PFSK-1 (cell line): Measurements from ENCODE around the gene LAMTOR3.

Experiments used
- POLR2AphosphoS5 ChIP-seq: IDR thresholded peaks from 2 replicates; pipeline ENCODE4 v1.6.1; 2012; ENCODE audit warnings: low read depth, mild to moderate bottlenecking, control low read depth, low read length, moderate library complexity
- SIN3A ChIP-seq: IDR thresholded peaks from 2 replicates; pipeline ENCODE4 v1.6.1; 2012; ENCODE audit warnings: mild to moderate bottlenecking, low read length, moderate library complexity, borderline replicate concordance; ENCODE audit not compliant: insufficient read depth
- TAF1 ChIP-seq: IDR thresholded peaks from 2 replicates; pipeline ENCODE4 v1.6.1; 2012; ENCODE audit warnings: low read length, control low read depth, borderline replicate concordance; ENCODE audit not compliant: insufficient read depth

DNA sequence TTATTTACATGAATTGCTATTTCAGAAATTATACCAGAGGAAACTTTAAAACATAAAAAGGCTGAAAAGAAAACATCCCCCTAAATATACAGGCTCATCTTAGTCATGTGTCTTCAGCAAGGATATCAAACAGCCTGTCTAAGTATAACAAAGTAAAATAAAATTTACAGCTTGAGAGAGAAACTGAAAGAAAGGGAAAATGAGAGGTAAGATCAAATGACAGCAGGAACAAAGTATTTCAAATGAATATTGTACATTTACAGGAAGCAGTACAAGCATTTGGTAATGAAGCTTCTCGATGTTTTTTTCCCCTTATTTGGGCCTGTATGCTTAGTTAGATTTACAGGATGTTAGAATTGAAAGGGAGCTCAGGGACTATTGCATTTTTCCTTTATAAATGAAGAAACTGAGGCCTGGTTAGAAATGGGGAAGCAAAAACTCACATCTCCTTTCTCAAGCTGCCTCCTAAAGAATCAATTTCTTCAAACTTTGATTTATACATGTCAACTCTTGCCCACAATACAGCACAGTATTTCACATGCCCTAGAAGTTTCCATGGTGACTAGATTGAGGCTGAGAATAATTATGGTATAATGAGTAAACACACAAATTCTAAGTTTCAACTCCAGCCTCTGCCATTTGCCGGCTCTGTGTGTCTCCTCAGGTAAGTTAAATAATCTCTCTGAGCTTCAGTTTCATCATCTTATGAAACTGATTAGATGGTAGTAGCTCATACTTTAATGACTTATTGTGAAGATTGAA, 48.3 kb downstream of the LAMTOR3 start:
- no peak for TF ChIP-seq SIN3A
- TF ChIP-seq POLR2AphosphoS5: no peak
- TF ChIP-seq TAF1: no peak
